Brain microvascular endothelial cell (primary cell): ENCODE data around the gene MYL3.

Experiments used
- DNase-seq: peaks from one replicate; pipeline ENCODE4 v3.0.0-alpha.2; 2020
- H3K27ac ChIP-seq: fragments of 250-450 bp; sonication (Bioruptor Pico); 2 replicates; pipeline ENCODE4 v1.5.1; 2020; ENCODE audit warnings: mild to moderate bottlenecking, moderate library complexity
- H3K27me3 ChIP-seq: fragments of 250-450 bp; sonication (Bioruptor Pico); replicated peaks from 2 replicates; pipeline ENCODE4 v1.5.1; 2020; ENCODE audit warnings: mild to moderate bottlenecking
- H3K36me3 ChIP-seq: fragments of 250-450 bp; sonication (Bioruptor Pico); replicated peaks from 2 replicates; pipeline ENCODE4 v1.5.1; 2020; ENCODE audit warnings: mild to moderate bottlenecking
- H3K4me3 ChIP-seq: 2 replicates; pipeline ENCODE4 v1.5.1; 2011; ENCODE audit warnings: low read depth, mild to moderate bottlenecking, control low read depth, low read length, moderate library complexity
- CTCF ChIP-seq: IDR thresholded peaks from 2 replicates; pipeline ENCODE4 v1.5.1; 2011; ENCODE audit warnings: low read depth, mild to moderate bottlenecking, moderate library complexity, low read length, control low read depth, inconsistent platforms; ENCODE audit errors: missing control alignments
- in situ Hi-C: cut with HindIII; loops from 2 replicates; pipeline ENCODE4 v1.10.0; 2017; ENCODE audit warnings: low sequenced_read_pairs, low pct_ligation_motif_present

Gene MYL3

GRCh38 chr3:46884427-46884826, 21.2 kb upstream of the MYL3 start:
- in situ Hi-C loops = no loop called here
- H3K27me3 ChIP-seq = peaks cover 40% of the 10 kb centered on the region
- TF ChIP-seq CTCF = no peak
- no peak for DNase-seq
- H3K36me3 ChIP-seq = no peaks in the 10 kb centered on the region
- no peak overlapping the region for H3K4me3 ChIP-seq
- no peak overlapping the region for H3K27ac ChIP-seq

GRCh38 chr3:46883830-46884185, 20.6 kb upstream of the MYL3 start:
- Histone ChIP-seq H3K36me3 (no peaks in the 10 kb centered on the region), H3K27ac (no peak overlapping the region), H3K4me3 (no peak overlapping the region), H3K27me3 (peaks cover 40% of the 10 kb centered on the region)
- in situ Hi-C loops = no loop called here
- no peak for DNase-seq
- no peak for TF ChIP-seq CTCF

- Histone ChIP-seq H3K36me3 (no peaks in the 10 kb centered on the region), H3K4me3 (peak overlapping the region; percentile 34), H3K27ac (no peak overlapping the region), H3K27me3 (peaks cover 40% of the 10 kb centered on the region)
- in situ Hi-C loops = no loop called here
- DNase-seq = no peak
- no peak for TF ChIP-seq CTCF
Observed at GRCh38 chr3:46883054-46883829, 20.0 kb upstream of the MYL3 start.

- DNase-seq = no peak
- H3K27ac ChIP-seq = no peak overlapping the region
- peaks cover 40% of the 10 kb centered on the region for H3K27me3 ChIP-seq
- H3K36me3 ChIP-seq = no peaks in the 10 kb centered on the region
- no peak for TF ChIP-seq CTCF
- H3K4me3 ChIP-seq = peak overlapping the region; percentile 34
- in situ Hi-C loops = no loop called here
Observed at GRCh38 chr3:46882377-46883053, 19.3 kb upstream of the MYL3 start.

GRCh38 chr3:46881596-46882376, 18.5 kb upstream of the MYL3 start:
- Histone ChIP-seq H3K4me3 (peak overlapping the region; percentile 34), H3K36me3 (no peaks in the 10 kb centered on the region), H3K27me3 (peaks cover 40% of the 10 kb centered on the region), H3K27ac (no peak overlapping the region)
- in situ Hi-C loops = no loop called here
- DNase-seq = no peak
- no peak for TF ChIP-seq CTCF
